HG03108 (cell line): Measurements from ENCODE around the gene FGFR1OP2.
A peak's percentile ranks its signal among the peaks of the same experiment; 100 is the strongest.
"Not testable (repeated sequence)": the region's sequence is repeated elsewhere in the genome, so short reads cannot be mapped to it uniquely, and the experiment has no call there.

ENCODE experiments used
- ATAC-seq: cut with Tn5 transposase; IDR thresholded peaks from one replicate; pipeline ENCODE4 v1.9.1; 2021; ENCODE audit warnings: moderate library complexity; ENCODE audit not compliant: unreplicated experiment

Gene FGFR1OP2

DNA sequence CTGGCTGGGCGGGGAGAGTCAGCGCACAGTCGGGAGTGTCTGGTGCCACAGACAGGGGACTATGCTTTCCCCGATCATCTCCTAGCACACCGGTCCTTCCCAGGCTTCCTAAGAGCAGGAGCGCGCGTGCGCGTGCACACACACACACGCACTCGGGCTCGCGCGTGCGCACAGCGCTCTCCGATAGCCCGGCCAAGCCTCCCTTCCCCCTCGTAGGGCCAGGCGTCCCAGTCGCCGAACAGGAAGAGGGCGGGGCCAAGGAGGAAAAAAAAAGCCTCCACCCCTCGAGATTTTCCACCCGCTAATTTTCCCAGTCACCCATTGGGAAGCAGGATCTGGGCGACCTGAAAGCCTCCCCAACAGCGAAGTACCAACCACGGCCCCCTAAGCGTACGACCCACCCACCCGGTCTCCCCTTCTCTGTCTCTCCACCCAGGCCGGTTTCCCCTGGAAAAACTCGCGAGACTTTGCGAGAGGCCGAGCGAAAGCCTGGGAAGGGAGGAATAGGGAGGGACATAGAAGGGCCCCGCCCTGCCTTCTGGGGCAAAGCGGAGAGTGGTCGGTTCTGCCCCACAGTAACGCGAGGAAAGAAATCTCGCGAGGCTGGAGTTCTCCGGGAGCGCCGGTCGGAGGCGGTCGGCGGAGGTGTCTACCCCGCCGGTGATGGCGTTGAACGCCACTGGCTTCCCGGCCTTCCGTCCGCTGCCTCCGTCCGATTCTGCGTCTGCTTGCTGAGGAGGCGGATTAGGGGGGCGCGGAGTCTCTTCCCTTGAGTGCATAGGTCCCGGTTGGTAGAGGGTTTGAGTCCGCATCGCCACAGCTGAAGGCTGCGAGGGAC is at the start of gene FGFR1OP2, which contains the start of gene INTS13:
FGFR1OP2 (plus strand) TSS at position 608 of the 838 bp plus-strand sequence. CDS start 15,689 bp downstream, outside the sequence.
INTS13 (minus strand) TSS at position 119 of the 838 bp plus-strand sequence. CDS start 1,178 bp downstream, outside the sequence.
- ATAC-seq = peak; percentile 82

DNA sequence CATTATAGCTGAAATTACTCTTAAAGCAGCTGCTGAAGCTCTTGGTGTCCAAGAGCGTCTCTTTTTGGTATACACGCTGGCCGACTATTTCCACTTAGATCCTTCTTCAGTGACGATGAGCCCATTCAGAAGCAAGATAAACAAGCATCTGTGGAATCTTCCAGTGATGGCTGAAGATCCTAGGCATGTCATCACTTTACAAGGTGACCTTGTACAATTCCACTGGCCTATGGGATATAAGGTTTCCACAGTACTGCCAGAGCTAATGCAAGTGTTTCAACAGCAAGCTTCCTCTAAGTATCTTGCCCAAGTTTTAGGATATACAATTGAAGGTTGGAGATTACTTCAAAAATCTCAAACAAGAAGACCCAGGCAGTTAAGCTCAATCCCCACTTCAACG is 47.5 kb upstream of the FGFR1OP2 start:
- no peak for ATAC-seq

DNA sequence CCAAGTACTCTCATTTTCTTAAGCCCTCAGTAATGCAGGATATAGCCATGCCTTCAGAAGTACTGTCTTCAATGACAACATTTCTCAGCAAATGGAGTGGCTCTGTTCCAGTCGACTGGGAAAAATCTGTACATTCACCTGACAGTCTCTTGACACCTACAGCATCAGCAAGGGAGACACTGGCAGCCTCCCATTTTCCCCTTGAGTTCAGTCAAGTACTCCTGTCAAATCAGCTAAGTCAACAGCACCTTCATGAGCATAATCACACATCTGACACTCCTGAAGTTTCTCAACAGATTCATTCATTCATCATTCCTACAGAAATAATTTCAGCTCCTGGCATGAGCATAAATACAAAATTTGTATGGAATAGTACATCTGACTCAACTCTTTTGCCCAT is 46.6 kb upstream of the FGFR1OP2 start:
- no peak for ATAC-seq

DNA sequence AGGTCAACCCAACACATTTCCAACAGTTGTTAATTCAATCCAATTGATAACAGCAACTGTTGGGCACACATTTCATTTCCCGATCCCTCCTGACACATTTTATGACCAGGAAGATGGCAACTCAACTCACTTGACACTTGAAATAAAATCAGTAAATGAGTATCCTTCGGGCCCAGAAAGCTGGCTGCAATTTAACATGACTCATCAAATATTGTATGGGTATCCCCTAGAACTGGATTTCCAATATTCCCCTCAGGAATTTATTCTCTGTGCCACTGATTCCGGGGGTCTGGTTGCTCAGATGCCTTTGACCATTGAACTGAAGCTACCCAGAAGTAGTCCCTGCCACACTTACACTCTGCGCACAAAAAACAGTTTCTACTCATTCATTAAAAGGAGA is 42.6 kb upstream of the FGFR1OP2 start:
- no peak for ATAC-seq

DNA sequence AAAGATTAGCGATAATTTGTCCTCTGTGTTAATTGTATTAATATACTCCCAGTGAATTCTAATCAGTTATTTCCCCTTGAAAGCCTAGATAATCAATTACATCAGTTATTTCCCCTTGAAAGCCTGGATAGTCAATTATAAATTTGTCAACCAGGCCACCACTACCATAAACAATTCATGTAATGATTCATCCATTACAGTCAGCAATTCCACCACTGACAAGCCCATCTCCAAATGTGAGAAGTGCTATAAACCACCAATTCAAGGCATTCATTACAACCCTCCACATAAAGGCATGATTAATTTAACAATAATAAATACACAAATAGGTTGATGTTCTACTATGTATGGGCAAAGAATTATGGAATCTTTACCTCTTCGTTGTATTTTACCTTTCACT is 41.4 kb upstream of the FGFR1OP2 start:
- no peak for ATAC-seq

DNA sequence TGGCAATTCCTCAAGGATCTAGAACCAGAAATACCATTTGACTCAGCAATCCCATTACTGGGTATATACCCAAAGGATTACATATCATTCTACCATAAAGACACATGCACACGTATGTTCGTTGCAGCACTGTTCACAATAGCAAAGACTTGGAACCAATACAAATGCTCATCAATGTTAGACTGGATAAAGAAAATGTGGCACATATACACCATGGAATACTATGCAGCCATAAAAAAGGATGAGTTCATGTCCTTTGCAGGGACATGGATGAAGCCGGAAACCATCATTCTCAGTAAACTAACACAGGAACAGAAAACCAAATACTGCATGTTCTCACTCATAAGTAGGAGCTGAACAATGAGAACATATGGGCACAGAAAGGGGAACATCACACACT is 34.9 kb upstream of the FGFR1OP2 start:
- not testable (repeated sequence) for ATAC-seq

DNA sequence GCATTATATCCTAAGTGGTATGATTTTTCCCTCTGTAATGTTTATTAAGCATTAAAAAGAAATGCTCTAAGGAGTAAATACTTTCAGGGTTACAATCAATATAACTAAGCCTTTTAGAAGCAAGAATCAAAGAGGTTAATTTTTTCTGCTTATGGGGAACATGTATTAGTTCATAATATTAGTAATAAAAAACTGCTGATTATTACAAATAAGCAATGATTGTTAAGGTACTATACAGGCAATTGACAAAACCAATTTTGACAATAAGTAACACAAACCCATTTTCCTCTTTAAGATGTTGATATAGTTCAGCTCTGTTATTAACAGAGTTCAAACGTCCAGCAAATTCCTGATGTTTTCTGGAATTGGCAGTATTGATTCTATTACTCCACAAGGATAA is 32.2 kb upstream of the FGFR1OP2 start:
- no peak for ATAC-seq

DNA sequence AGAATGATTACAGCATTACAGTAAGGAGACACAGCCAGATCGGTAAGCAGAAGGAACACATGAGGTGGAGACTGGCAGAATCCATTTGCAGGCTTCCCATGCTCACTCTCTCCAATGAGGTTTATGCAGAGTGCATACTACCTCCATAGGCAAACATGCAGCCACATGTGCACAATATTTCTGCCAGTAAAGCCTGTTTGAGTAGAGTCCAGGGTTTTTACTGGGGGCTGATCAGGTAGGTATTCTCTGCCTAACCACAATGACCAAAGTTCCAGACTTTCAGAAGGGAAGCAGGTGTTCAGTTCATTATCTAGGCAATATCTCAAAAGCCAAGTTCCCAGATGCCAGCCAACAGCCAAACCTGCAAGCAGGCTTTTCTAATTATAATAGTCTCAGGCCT is 31.6 kb upstream of the FGFR1OP2 start:
- ATAC-seq = no peak

DNA sequence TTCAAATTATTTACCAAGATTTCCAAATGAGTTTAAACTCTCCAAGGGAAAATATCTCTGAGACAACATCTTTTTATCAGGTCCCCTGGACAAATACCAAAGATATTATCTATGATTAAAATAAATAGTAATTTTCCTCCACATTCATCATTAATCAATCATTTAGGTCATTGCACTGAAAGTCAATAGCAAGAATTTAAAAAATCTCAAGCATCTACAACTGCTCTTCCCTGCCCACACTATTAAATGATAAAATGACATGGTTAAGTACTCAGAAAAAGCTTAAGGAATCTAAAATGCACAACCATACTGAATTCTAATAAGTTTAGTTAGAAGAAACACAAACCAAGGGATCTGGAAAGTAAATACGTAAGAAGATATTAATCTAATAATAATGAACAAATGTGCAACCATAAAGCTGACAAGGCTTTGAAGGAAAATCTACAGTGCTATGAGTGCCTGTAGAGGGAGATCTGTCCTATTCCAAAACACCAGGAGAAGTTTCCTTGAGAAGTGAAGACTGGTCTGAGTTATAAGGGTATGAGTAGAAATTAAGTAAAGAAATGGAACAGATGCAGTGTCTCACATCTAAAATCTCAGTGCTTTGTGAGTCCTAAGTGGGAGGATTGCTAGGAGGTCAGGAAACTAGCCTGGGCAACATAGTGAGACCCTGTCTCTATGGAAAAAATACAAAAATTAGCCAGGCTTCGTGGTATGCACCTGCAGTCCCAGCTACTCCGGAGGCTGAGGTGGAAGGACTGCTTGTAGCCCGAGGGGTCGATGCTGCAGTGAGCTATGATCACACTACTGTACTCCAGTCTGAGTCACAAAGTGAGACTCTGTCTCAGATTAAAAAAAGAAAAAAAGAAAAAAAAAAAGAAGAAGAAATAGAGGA is 19.7 kb upstream of the FGFR1OP2 start:
- ATAC-seq = no peak

DNA sequence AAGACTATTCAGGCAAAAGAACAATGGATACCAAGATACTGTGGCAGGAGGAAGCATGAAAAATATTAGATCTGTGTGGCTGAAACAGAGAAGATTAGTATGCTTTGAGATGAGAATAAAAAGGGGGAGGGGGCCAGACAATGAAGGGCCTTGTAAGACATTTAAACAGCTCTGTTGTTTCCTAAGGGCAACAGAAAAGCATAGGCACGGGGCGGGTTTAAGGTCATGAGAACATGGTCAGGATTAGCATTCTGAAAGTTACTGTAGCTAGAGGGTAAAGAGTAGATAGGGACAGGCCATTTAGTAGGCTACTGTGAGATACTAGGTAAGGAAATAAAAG is 19.1 kb upstream of the FGFR1OP2 start:
- ATAC-seq = no peak

DNA sequence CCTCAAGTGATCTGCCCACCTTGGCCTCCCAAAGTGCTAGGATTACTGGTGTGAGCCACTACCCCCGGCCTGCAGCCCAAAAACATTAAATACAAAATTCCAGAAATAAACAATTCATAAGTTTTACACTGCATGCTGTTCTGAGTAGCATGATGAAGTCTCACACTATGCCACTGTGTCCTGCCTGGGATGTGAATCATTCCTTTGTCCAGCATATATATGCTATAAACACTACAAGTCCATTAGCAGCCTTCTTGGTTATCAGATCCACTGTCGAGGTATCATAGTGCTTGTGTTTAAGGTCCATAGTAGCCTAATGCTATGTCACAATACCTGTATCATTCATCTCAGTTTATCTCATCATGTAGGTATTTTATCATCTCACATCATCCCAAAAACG is 16.4 kb upstream of the FGFR1OP2 start:
- ATAC-seq = no peak

DNA sequence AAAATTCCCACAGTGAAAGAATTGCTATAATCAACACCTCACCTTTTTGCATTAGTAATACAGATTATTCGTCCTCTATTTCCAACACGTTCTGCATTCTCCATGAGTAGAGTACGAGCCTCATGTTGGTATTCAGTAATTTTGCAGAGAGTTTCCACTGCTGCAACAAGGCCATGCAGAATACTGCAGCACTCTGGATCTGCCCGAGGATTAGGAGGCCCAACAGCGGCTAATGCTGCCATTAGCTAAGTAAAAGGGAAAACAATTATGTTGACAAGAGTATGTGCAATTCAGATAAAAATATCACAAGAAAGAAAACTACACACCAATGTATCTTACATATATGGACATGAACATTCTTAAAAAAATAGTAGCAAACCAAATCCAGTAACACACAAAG is 9.6 kb upstream of the FGFR1OP2 start:
- ATAC-seq = no peak

DNA sequence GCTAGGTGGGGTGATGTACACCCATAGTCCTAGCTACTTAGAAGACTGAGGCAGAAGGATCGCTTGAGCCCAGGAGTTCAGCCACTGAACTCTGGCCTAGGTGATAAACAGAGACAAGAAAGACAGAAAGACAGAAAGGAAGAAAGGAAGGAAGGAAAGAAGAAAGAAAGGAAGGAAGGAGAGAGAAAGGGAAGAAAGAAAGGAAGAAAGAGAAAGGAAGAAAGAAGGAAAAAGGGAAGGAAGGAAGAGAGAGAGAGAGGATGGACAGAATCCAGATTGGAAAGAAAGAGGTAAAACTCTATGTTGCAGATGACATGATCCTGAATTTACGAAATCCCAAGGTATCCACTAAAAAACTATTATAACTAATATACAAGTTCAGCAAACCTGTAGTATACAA is 8.7 kb upstream of the FGFR1OP2 start:
- ATAC-seq = no peak

DNA sequence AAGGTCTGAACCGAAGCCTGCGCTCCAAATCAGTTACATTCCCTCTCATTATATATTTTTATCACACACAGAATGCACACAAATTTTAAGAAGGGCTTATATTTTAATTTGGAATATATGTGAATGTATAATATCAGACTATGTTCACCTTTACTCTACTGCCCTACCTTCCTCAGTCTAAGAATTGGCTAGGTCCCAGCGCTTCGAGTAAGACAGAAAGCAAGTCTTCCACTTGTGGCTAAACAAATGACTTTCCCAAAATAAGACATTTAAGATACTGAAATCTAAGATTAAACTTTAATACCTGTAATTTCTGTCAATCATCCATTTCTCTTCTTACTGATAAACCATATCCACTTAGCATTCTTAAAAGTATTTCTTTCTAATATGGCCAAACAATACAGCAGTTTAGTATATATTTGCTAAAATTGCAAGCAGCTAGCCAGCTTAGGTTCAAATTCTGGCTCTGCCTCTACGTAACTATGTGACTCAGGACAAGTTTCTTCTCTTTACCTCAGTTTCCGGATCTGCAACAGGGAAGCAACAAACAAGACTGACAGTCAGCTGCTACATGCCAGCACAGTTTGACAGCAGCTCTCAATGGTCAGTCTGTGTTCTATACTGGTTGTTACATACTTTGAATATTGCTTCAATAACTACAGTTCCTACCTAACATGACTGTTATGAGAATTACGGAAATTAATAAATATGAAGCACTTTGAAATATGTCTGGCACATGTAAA is 2.5 kb upstream of the FGFR1OP2 start:
- ATAC-seq = no peak

DNA sequence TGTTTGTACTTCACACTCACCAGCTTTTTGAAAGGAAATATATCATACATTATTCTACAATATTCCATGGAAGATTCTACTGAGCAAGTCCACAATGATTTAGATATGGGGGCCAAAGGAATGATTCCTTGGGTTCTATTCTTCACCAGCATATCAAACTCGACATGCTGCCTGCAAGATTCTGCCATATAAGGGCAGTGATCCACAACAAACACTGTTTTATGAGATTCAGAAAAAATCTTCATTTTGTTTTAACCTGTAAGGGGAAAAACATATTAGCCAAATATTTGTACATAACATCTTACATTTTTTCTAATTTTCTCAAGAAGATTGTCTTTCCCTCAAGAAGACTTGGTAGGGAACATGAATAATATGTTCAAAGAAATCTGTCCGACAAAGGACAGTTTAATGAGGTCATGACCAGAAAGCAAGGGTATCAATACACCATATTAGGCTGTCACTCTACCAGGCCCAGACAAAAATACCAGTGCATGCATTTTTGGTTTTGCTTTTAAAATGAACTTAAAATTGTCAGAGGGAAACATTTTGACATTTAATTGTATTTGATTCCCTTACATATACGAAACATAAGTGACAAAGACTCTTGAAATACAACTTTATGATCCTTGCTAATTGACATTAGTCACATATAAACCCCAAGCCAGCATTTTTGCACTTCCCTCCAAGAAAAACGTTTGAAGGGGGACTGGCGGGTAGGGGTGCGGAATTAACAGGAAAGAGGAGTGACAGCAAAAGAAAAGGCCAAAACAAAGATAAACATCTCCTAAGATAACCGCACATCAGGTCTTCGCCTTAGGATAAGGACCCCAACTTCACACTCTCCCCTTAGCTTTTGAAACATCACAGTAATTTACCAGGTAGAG is 1.5 kb upstream of the FGFR1OP2 start:
- no peak for ATAC-seq

DNA sequence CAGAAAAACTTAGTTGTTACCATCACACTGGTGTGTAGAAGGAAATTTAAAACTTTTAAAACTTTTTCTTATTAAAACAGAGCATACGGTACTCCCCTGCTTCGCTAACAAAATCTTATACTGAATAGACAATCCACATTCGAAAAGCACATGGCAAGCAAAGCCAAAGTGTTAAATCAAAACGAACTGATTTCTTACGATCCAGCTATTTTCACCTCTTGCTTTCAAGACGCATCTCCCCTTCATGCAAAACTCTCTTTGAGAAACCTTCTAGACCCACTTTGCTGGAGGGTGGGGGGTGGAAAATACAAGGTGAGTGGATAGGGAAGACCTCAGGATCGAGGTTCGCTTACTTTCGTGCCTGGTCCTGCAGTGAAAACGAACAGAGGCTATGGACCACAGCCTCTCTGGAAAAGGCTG is 817 bp upstream of the FGFR1OP2 start:
- no peak for ATAC-seq

DNA sequence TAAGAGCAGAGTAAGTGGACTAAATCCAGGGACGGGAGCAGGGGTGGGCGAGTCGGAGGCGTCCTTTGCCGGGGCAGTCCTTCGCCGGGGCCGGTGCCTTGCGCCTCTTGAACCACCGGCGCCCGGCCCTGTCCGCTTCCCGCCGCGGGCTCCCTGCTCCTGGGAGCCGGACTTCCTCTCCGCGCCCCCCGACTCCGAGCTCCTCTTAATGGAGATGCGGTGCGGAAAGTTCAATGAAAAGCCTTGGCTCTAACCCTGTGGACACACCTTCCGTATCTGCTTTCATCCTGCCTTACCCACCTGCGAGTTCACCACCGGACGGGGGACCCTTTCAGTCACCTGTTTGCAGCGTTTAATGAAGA is 412 bp downstream of the FGFR1OP2 start:
- ATAC-seq = peak; percentile 3

DNA sequence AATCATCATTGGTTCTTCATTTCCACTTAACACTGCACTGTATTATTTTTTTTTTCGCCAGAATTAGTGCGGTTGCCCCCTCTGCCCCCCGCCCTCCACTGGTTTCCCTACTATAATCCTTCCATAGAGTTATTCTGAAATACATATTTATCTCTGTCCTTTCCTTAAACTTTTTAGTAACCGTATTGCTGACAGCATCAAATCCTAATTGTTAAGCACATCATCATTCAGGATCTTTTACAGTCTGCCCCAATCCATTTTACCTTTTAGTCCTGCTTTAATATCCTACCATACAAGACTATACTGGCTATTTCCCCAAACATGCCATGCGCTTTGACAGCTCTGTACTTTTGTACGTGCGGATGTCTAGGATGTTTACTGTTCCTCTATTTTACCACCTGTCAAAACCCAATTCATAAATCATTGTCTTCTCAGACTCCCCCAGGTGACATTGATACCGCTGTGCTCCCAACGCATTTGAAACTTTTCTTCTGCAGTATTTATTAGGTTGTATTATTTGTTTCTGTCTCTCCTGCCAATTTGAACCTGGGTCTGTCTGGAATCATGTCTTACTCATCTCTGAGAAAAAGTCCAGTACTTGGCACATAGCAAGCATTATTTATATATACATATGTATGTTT is 1.0 kb downstream of the FGFR1OP2 start:
- ATAC-seq = peak; percentile 22

DNA sequence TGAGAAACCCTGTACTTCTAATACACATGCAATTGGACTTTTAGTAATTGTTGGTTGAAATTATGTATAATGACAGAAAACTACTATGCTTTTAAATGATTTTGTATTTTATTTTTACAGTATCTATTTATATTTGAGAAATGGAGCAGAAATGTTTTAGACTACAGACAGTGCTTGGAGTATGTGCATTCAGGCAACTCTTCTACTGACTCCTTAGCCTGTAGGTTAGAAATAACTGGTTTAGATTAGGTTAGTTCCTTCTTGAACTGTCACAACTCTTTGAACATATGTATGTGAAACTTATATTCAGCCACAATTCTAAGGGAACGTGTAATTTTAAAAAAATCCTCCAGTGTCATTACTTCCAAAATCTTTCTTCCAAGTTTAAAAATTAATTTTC is 1.7 kb downstream of the FGFR1OP2 start:
- no peak for ATAC-seq
